ENCODE measurements around the gene SPEM1. TPM values are rescaled to one million over a fixed set of nuclear protein-coding genes. Genes with fewer than 3 reads are reported as not detected.

SPEM1 gene
- total and polyA plus RNA-seq, 2 of the 13 experiments (the other 11 are each of a cell fraction or from before 2014, with no cell fraction given), result not detected

DNA sequence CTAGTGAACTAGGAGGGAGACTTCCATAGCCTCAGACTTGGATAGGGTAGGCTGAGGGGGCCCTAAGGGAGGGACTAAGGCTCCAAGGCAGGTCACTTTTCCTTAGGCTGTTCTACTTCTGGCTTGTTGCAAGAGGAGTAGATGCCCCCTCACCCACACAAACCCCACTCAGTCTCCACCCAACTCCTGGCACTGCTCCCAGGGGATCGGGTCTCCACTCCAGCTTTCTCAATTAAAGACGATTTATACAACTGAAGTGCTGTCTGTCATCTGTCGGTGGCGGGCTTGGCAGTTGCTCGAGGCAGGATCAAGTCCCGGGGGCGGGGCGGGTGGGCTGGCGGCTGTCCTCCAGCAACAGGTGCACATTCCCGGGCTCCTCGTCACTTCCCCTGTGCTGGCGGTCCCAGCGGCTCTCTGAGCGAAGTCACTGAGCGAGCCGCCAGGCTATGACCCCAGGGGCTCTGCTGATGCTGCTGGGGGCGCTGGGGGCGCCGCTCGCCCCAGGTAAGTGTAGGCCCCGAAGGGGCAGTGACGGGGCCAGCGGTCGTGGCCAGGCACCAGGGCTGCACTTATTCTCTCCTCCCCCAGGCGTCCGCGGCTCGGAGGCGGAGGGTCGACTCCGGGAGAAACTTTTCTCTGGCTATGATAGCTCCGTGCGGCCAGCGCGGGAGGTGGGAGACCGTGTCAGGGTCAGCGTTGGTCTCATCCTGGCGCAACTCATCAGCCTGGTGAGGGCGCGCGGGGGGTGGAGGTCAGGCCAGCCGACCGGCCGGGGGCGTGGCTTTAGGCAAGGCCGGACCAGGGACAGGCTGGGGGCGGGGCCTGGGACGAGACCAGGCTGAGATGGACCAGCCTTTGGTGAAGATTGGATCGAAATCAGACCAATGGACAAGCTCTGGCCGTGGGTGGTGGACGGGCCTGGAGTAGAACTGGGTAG lies 24.8 kb downstream of the SPEM1 start, which contains the start of gene CHRNB1 (continued):
- TF ChIP-seq, protein P1, sequence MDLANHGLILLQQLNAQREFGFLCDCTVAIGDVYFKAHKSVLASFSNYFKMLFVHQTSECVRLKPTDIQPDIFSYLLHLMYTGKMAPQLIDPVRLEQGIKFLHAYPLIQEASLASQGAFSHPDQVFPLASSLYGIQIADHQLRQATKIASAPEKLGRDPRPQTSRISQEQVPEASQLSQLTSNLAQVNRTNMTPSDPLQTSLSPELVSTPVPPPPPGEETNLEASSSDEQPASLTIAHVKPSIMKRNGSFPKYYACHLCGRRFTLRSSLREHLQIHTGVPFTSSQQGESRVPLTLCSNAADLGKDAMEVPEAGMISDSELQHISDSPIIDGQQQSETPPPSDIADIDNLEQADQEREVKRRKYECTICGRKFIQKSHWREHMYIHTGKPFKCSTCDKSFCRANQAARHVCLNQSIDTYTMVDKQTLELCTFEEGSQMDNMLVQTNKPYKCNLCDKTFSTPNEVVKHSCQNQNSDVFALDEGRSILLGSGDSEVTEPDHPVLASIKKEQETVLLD (CRISPR knock-in tag; IDR thresholded peaks at IDR 0.05; ENCODE audit: low read depth), result peak; percentile 65; the same call in 1 of the 2 replicates
- peak; percentile 87 for TF ChIP-seq DRAP1 (CRISPR knock-in tag; IDR thresholded peaks at IDR 0.05)
- TF ChIP-seq, protein P2, sequence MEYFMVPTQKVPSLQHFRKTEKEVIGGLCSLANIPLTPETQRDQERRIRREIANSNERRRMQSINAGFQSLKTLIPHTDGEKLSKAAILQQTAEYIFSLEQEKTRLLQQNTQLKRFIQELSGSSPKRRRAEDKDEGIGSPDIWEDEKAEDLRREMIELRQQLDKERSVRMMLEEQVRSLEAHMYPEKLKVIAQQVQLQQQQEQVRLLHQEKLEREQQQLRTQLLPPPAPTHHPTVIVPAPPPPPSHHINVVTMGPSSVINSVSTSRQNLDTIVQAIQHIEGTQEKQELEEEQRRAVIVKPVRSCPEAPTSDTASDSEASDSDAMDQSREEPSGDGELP (IDR thresholded peaks at IDR 0.05; ENCODE audit: borderline replicate concordance, low read depth), result peak; percentile 72; the same call in 1 of the 2 replicates
- TF ChIP-seq NFIB (CRISPR knock-in tag; IDR thresholded peaks at IDR 0.05; ENCODE audit: borderline replicate concordance), result no peak
- TF ChIP-seq ZNF841 (CRISPR knock-in tag; IDR thresholded peaks at IDR 0.05; ENCODE audit: borderline replicate concordance), result no peak
- peak; percentile 67; the same call in 1 of the 2 replicates for TF ChIP-seq NR2F2 (IDR thresholded peaks at IDR 0.05; ENCODE audit: borderline replicate concordance, low read depth)
- no peak for TF ChIP-seq SETDB1 (CRISPR knock-in tag; IDR thresholded peaks at IDR 0.05; ENCODE audit: borderline replicate concordance)
- TF ChIP-seq PREB (CRISPR knock-in tag; IDR thresholded peaks at IDR 0.05), result no peak
- no peak for TF ChIP-seq LCORL (IDR thresholded peaks at IDR 0.05)
- no peak; the same call in 1 of the 2 replicates for TF ChIP-seq LCORL (CRISPR knock-in tag; IDR thresholded peaks at IDR 0.05)
- TF ChIP-seq ZNF543 (CRISPR knock-in tag; IDR thresholded peaks at IDR 0.05), result peak; percentile 44
- peak; percentile 81 for TF ChIP-seq THAP11 (CRISPR knock-in tag; IDR thresholded peaks at IDR 0.05)
- no peak for TF ChIP-seq ZNF616 (CRISPR knock-in tag; IDR thresholded peaks at IDR 0.05; ENCODE audit: low read depth)
- TF ChIP-seq FOXM1 (CRISPR knock-in tag; IDR thresholded peaks at IDR 0.05), result no peak
- 0 out of 2 replicates have a peak, but pooled peaks have one; percentile 58 for TF ChIP-seq MXD4 (CRISPR knock-in tag; IDR thresholded peaks at IDR 0.05)
- TF ChIP-seq POGZ (CRISPR knock-in tag; IDR thresholded peaks at IDR 0.05), result no peak
- TF ChIP-seq HNF1A (IDR thresholded peaks at IDR 0.05; ENCODE audit: low read depth), result no peak
- peak; percentile 56; the same call in 1 of the 2 replicates for TF ChIP-seq HNF1A (CRISPR knock-in tag; IDR thresholded peaks at IDR 0.05; ENCODE audit: borderline replicate concordance)
- TF ChIP-seq NCOR1 (IDR thresholded peaks at IDR 0.05; ENCODE audit: borderline replicate concordance, low read length), result peak; percentile 19; the same call in 1 of the 2 replicates
- TF ChIP-seq ZNF451 (CRISPR knock-in tag; IDR thresholded peaks at IDR 0.05), result peak; percentile 67; the same call in 1 of the 2 replicates
